Activated naive CD4-positive, alpha-beta T cell treated with Interleukin-2 at 50 U/mL for 16 hours (primary cell): Measurements from ENCODE around the gene SPDEF.

ENCODE experiments used
- DNase-seq: peaks from one replicate; pipeline ENCODE4 v3.0.0-alpha.2; 2020

The SPDEF gene

GRCh38 chr6:34556031-34556471, at the start of gene SPDEF:
SPDEF (minus strand) TSS chr6:34556329; CDS start chr6:34544455, 11,874 bp downstream.
- DNase-seq = no peak

- no peak for DNase-seq
These were observed 47.6 kb upstream of the SPDEF start for GRCh38 chr6:34603707-34604106.

GRCh38 chr6:34602318-34603111, 46.4 kb upstream of the SPDEF start:
- no peak for DNase-seq

GRCh38 chr6:34601706-34602105, 45.6 kb upstream of the SPDEF start:
- DNase-seq = no peak

GRCh38 chr6:34600796-34601195, 44.7 kb upstream of the SPDEF start:
- no peak for DNase-seq

GRCh38 chr6:34600101-34600500, 44.0 kb upstream of the SPDEF start:
- no peak for DNase-seq

- DNase-seq = no peak
These were observed 42.6 kb upstream of the SPDEF start for GRCh38 chr6:34598712-34599111.

- no peak for DNase-seq
These were observed 41.6 kb upstream of the SPDEF start for GRCh38 chr6:34597605-34598353.

- no peak for DNase-seq
These were observed 40.7 kb upstream of the SPDEF start for GRCh38 chr6:34596798-34597197.

- no peak for DNase-seq
These were observed 39.4 kb upstream of the SPDEF start for GRCh38 chr6:34595332-34596184.

GRCh38 chr6:34593701-34594100, 37.6 kb upstream of the SPDEF start:
- DNase-seq = no peak

GRCh38 chr6:34592208-34592952, 36.3 kb upstream of the SPDEF start:
- DNase-seq = no peak

- no peak for DNase-seq
These were observed 33.6 kb upstream of the SPDEF start for GRCh38 chr6:34589691-34590090.

- no peak for DNase-seq
These were observed 33.0 kb upstream of the SPDEF start for GRCh38 chr6:34589140-34589539.

- no peak for DNase-seq
These were observed 31.7 kb upstream of the SPDEF start for GRCh38 chr6:34587851-34588250.

- no peak for DNase-seq
These were observed 31.2 kb upstream of the SPDEF start for GRCh38 chr6:34587325-34587724.

GRCh38 chr6:34586327-34587040, 30.4 kb upstream of the SPDEF start:
- no peak for DNase-seq

- no peak for DNase-seq
These were observed 29.5 kb upstream of the SPDEF start for GRCh38 chr6:34585512-34586061.

- DNase-seq = no peak
These were observed 29.0 kb upstream of the SPDEF start for GRCh38 chr6:34585108-34585507.

- DNase-seq = no peak
These were observed 28.6 kb upstream of the SPDEF start for GRCh38 chr6:34584694-34585093.

- no peak for DNase-seq
These were observed 27.9 kb upstream of the SPDEF start for GRCh38 chr6:34583861-34584604.
